GM10248 (cell line): ENCODE measurements around the gene SEMA7A.

Source experiments
- CTCF ChIA-PET: fragments of 300-600 bp; sonication (Branson Sonifier 250); formaldehyde crosslinking; extraction: SDS; loops from one replicate; lab custom pipeline; 2021; ENCODE audit warnings: antibody characterized with exemption; lab: Yijun Ruan, JAX
- POLR2A ChIA-PET: fragments of 350-650 bp; sonication (Branson Sonifier 250); formaldehyde crosslinking; extraction: SDS; loops from one replicate; lab custom pipeline; 2020; ENCODE audit warnings: antibody characterized with exemption; lab: Yijun Ruan, JAX
- DNase-seq: peaks from one replicate; pipeline ENCODE4 v3.0.0; 2012; ENCODE audit errors: extremely low spot score
- TF ChIP-seq, protein P1 (sequence below): IDR thresholded peaks from 2 replicates; pipeline ENCODE4 v1.5.1; 2012; ENCODE audit warnings: mild to moderate bottlenecking, low read depth; ENCODE audit errors: extremely low read depth, missing control alignments, control extremely low read depth

The SEMA7A gene

GRCh38 chr15:74422265-74422651 is 11.5 kb downstream of the SEMA7A start:
- DNase-seq, result no peak
- TF ChIP-seq, protein P1, sequence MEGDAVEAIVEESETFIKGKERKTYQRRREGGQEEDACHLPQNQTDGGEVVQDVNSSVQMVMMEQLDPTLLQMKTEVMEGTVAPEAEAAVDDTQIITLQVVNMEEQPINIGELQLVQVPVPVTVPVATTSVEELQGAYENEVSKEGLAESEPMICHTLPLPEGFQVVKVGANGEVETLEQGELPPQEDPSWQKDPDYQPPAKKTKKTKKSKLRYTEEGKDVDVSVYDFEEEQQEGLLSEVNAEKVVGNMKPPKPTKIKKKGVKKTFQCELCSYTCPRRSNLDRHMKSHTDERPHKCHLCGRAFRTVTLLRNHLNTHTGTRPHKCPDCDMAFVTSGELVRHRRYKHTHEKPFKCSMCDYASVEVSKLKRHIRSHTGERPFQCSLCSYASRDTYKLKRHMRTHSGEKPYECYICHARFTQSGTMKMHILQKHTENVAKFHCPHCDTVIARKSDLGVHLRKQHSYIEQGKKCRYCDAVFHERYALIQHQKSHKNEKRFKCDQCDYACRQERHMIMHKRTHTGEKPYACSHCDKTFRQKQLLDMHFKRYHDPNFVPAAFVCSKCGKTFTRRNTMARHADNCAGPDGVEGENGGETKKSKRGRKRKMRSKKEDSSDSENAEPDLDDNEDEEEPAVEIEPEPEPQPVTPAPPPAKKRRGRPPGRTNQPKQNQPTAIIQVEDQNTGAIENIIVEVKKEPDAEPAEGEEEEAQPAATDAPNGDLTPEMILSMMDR, result no peak
- POLR2A ChIA-PET, result interaction anchor here (0.5 kb wide), 1 partner anchor 12 kb away, joined by 3 read pairs; no protein-coding TSS in a partner anchor
- CTCF ChIA-PET, result interaction anchor here (0.7 to 33.1 kb wide), 6 partner anchors 9 to 46 kb away, joined by 3 to 827 read pairs (median 4); partner anchors contain the start of gene CYP11A1

- DNase-seq, result no peak
- CTCF ChIA-PET, result interaction anchor here (0.7 to 33.1 kb wide), 9 partner anchors 9 to 366 kb away, joined by 3 to 827 read pairs (median 4); partner anchors contain the start of gene CYP11A1
- POLR2A ChIA-PET, result interaction anchor here (0.5 kb wide), 1 partner anchor 12 kb away, joined by 3 read pairs; no protein-coding TSS in a partner anchor
- TF ChIP-seq, protein P1, result no peak
Measured at GRCh38 chr15:74421302-74422245, 12.2 kb downstream of the SEMA7A start.

- ChIA-PET CTCF (interaction anchor here (0.9 to 33.1 kb wide), 7 partner anchors 10 to 368 kb away, joined by 3 to 827 read pairs (median 4); partner anchors contain the start of gene CYP11A1), POLR2A (interaction anchor here (1.3 kb wide), 1 partner anchor 11 kb away, joined by 5 read pairs; no protein-coding TSS in a partner anchor)
- no peak for DNase-seq
- TF ChIP-seq, protein P1, result no peak
Measured at GRCh38 chr15:74420193-74420905, 13.4 kb downstream of the SEMA7A start.

DNA sequence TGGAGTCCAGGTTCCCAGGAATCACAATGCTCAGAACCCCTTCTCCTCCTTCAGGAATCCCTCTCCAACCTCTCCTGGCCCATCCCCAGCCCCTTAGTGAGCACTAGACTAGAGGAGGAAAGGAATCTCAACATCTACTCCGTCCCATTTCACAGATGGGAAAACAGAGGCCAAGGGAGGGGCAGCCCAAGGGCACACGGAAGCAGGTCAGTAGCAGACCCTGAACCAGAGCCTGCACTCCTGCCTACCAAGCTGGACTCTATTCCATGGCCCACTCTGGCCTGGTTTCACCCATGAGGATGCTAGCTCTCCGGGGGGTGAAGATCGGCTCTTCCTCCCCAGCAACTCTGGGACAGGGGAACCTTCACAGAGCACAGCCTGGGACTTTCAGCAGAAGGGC is 14.3 kb downstream of the SEMA7A start:
- CTCF ChIA-PET, result interaction anchor here (0.9 to 3.2 kb wide), 4 partner anchors 9 to 20 kb away, joined by 3 to 14 read pairs (median 4); no protein-coding TSS in a partner anchor
- no peak for DNase-seq
- TF ChIP-seq, protein P1, result no peak
- POLR2A ChIA-PET, result interaction anchor here (1.3 kb wide), 1 partner anchor 11 kb away, joined by 5 read pairs; no protein-coding TSS in a partner anchor

DNA sequence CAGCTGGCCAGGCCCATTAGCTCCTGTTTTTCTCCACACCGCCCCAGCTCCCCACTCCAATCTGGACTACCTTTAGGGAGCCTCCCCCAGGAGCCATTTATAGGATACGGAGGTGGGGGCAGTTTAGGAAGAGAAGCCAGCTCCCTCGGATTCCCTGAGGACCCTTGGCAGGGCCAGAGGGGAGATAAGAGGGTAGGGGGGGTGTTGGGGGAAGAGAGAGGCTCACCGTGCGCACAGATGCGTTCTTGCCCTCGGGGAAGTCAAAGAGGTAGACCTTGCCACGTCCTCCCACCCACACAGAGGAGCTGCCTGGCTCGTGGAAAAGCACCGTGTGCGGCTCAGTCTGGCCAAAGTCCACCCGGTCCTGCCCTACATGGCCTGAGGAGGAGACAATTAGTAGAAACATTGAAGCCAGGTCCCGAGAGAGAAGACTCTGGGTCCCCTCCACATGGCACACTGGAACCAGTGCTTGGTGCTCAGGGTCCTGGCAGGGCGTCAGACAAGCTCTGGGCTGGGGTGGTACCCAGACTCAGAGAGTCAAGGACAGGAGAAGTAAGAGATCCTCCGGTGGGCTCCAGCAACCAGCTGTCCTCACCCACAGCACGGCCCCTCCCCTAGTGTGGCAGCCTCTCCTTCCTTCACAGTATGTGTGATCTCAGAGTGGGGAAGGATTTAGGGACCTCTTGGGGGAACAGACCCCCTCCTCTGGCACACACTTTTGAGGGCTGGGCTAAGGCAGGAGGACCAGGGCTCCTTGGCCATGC is 15.0 kb downstream of the SEMA7A start:
- DNase-seq, result no peak
- POLR2A ChIA-PET, result interaction anchor here (0.6 to 1.9 kb wide), 5 partner anchors 10 to 483 kb away, joined by 3 to 5 read pairs (median 4); no protein-coding TSS in a partner anchor
- TF ChIP-seq, protein P1, result no peak
- CTCF ChIA-PET, result interaction anchor here (1.0 to 3.2 kb wide), 3 partner anchors 12 to 16 kb away, joined by 3 to 14 read pairs (median 5); no protein-coding TSS in a partner anchor
